Measurements from ENCODE around the gene TRIM27.
"Not testable (repeated sequence)": the region's sequence is repeated elsewhere in the genome, so short reads cannot be mapped to it uniquely, and the experiment has no call there.

TRIM27 gene

DNA sequence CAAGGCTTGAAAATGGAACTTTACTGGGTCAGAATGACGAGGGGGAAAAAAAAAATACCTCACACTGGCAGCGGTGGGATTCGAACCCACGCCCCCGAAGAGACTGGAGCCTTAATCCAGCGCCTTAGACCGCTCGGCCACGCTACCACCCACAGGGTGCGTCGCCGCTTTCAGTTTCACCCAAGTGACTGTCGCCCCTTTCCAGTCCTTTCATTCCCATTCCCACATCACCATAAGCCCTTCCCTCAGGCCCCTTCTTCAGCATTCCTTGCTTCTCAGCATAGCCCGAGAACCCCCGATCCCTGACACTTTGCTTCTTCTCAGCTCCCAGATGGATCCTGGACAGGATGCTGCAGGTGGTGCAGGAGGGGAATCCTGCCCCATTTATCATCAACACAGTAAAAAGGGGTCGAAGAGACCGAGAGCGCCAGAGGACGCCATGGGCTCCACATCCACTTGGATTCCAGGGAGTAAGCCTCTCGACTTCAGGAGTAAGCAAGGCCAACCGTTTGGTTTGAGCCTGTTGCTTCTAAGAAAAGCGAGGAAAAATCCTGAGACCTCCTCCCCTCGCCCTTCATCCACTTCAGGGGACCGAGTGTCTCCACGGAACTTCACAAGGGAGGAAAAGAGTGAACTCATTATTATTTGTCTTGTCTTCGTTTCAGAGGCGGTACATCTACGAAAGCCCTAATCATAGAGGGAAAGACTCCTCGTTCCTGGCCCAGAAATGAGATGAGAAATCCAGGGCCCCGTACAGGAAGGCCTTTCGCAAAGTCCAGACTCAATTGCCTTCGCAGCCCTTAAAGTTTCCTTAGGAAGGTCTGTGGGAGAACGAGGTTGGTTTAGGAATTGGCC lies 20.0 kb upstream of the TRIM27 start:
- peak; percentile 63 to 79 (median 76) for DNase-seq (ENCODE audit: low read depth in 2 of 3, low spot score in 1 of 3)

DNA sequence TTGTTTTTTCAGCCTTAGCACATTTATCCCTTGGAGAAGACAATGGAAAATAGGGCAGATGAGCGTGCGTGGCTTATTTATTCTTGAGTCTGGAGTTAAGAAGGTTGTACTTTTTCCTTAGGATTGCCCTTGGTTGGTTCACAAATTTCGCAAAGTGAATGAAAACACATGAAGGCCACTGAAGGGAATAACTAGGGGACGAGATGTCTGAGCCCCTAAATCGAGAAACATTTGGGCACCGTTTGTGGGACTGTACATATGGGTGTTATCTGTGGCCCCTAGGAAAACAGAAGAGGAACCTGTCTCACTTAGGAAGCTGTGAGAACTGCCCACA lies 19.4 kb upstream of the TRIM27 start:
- no peak for DNase-seq (ENCODE audit: low read depth in 2 of 3, low spot score in 1 of 3)

DNA sequence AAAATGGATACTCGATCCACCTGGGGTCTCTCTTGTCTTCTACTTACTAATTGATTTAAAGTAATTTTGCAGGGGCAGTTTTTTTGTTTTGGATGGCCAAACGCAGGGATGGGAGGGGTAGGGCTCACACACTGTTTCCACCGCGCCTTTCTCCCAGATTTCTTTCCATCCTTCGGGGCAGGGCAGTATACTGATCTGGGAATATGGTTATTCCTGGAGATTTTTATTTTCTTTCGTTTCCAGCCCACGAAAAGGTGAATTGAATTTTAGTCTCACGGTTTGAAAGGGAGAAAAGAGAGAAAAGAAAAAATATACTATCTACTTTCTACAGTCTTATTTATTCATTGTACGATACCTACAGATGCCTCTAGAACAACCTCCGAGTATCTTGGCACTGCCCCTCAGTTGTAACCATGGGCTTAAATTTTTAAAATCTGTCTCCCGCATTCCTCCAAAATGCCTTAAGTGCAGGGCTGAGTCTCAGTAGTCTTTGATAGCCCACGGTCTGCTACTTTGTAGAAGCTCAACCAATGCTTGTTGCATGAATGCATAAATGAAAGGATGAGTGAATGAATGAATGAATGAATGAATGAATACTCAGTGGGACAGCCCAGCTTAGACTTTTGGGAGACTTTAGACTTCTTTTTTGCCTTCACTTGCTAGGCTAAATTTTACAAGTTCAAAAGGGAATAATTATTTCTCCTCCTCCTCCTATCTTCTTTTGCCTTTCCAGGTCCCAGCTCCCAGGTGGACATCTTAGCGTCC lies 18.1 kb upstream of the TRIM27 start:
- no peak for DNase-seq (ENCODE audit: low read depth in 2 of 3, low spot score in 1 of 3)

DNA sequence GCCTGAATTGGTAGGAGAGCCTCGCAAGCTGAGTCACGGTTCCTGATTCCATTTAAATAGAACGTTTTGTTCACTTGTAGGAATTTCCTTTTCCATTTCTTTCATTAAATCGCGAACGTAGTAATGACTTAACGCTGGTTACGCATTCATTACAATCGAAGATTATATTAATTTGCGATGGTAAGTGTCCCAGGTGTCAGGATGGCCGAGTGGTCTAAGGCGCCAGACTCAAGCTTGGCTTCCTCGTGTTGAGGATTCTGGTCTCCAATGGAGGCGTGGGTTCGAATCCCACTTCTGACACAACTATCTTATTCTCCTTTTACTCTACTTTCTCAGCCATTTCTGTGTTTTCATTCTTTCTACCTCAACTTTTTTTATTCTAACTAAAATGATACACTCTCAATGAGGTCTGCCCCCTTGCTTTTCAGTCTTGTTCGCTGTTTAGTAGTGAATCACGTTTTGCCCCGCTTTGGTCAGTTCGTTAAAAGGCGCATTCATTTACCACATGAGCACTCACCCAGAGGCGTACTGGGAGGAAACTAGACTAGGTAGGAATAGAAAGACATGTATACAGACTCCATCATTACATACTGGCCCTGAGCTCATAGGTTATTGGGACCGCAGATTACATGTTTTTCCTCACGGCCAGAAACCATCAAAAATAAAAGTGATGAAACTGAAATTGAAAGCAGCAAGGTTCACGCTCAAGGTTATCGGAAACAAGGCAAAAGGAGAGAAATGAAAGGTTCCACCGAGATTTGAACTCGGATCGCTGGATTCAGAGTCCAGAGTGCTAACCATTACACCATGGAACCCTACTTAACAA lies 17.3 kb upstream of the TRIM27 start:
- DNase-seq (ENCODE audit: low read depth in 2 of 3, low spot score in 1 of 3) = peak; percentile 70 to 91 (median 71)

DNA sequence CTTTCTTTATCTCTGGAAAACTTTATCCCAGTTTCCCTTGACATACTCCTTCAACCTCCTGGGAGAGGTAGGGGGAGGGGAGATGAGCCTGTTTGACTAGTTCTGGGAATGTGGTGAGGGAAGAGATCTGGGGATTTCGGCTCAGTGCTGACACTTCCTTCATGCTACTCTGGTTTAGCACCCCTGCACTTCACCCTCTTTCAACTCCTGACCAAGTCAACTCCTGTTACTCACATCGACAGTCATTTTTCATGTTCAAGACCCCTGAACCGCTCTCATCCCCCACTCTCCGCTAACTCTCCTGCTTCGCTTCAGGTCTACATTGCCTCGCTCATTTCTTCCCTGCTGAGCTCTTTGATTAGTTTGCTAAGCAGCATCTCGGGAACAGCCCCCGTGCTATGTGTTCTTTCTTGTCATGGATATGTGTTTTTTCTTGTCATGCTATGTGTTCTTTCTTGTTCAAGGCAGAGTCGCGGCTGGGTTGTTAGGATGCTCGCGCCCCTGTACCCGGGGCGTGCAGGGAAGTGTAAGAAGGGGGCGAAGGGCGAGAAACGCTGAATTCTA lies 16.6 kb upstream of the TRIM27 start:
- peak in 1 of 3 donors; percentile 35 for DNase-seq (ENCODE audit: low read depth in 2 of 3, low spot score in 1 of 3)

DNA sequence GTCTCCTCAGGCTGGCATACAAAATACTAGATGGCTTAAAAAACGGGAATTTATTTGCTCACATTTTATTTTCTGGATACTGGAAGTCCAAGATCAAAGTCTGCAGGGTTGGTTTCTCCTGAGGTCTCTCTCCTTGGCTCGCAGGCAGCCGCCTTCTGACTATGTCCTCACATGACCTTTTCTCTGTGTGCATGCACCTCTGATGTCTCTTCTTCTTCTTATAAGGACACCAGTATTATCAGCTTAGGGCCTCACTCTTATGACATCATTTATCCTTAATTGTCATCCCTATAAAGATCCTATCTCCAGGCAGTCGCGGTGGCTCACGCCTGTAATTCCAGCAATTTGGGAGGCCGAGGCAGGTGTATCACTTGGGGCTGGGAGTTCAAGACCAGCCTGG lies 9.3 kb upstream of the TRIM27 start:
- no peak for DNase-seq (ENCODE audit: low read depth in 2 of 3, low spot score in 1 of 3)

DNA sequence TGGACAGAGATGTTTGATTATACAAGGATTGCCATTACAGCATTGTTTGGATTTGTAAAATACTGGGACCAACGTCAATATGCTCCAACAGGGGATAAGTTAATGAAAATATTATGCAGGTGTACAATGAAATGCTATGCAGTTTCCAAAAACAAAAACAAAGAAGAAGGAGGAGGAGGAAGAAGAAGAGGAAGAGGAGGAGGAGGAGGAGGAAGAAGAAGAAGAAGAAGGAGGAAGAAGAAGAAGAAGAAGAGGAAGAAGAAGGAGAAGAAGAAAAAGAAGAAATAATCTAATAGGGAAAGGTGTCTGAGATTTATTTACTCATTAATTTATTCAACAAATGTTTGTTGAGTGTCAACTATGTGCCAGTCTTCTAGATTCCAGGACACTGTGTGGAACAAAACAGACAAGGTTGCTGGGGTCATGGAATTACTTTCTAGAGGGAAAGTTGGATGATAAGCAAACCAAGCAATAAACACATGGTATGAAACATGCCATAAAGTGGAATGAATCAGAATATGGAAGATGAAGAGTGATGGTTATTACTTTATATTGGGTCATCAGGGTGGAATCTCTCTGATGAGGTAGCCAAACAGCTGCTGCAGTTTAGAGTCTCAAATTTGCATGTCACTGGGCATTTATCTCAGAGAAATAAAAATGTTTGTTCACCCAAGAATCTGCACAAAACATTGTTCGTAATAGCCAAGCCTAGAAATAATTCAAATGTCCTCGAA lies 6.3 kb upstream of the TRIM27 start:
- no peak for DNase-seq (ENCODE audit: low read depth in 2 of 3, low spot score in 1 of 3)

DNA sequence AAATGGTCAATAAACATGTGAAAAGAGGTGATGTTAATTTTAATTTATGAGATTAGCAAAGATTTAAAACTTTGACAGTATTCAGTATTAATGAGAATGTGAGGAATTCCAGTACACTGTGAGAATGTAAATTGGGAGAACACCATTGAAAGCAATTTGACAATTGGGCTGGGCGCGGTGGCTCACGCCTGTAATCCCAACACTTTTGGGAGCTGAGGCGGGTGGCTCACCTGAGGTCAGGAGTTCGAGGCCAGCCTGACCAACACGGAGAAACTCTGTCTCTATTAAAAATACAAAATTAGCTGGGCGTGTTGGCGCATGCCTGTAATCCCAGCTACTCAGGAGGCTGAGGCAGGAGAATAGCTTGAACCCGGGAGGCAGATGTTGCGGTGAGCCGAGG lies 5.6 kb upstream of the TRIM27 start:
- not testable (repeated sequence) for DNase-seq (ENCODE audit: low read depth in 2 of 3, low spot score in 1 of 3)

DNA sequence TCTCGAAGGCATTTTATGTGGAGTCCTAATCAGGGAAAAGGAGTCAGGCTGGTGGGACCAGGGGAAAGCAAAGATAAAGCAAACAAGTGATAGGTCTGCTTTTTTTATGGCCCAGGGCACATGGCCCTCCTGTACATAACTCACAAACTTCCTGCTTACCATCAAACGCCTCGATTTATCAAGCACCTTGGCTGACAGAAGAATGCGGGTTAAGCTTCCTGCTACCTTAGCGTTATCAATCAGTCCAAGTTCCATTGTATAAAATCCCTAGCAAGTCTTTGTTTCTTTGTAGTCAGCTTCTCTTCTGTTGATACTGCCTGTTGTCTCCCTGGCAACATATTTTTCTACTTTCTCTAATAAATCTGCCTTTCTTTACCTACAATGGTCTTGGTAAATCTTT lies 4.1 kb upstream of the TRIM27 start:
- no peak for DNase-seq (ENCODE audit: low read depth in 2 of 3, low spot score in 1 of 3)

DNA sequence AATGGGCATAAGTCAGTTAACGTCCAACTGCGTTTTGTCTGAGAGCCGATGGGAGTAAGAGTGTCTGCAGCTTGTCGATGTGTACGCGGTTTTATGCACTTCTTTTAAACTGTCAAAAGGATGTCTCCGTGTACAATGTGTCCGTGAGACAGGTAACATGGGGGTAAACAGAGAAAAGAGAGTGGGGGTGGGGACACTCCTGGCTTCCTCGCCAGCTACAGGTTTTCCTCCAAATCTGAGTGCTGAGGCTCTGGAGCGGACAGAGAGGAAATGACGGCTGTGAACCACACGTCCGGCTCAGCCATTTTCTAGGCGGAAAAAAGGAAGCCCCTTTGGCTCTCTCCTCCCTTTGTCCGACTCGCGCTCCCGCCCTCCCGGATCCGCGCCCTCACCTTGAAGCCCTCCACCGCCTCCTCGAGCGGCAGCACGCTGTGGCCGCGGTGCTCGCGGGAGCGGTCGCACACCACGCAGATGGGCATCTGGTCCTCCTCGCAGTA lies 916 bp downstream of the TRIM27 start:
- DNase-seq (ENCODE audit: low read depth in 2 of 3, low spot score in 1 of 3) = peak in 2 of 3 donors; percentile 15 to 23

DNA sequence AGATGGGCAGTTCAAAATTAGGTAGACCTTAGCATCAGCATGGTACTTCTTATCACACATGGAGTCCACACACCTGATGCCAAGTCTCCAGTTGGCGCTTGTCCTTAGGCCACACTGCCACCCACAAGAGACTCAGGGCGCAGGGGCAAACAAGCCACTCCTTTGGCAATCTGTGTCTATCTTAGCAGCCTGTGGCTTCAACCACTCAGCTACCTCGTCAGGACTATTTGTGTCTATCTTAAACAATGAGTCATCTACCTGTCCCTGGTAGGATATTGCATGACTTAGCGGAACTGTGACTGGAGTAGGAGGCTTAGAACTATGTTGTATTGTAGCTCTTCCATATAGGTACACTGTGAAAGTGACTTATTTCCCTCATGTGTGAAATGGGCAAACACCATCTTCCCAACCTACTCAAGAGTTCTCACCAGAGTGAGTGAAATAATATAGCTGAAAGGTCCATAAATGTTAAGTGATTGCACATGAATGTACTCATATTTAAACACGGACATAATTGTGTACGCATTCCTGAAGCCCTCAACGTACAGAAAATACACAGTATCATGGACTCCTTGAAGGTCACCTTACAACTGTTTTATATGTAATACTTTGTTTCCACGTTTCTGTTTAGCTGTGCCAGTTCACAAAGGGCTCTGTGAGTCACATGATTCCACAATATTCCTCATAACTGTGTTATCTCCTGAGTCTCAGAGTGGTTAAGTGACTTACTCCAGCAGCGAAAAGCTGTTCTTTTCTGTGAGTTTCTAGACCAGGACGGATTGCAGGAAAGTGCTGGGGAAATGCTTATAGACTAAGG lies 1.6 kb downstream of the TRIM27 start:
- no peak for DNase-seq (ENCODE audit: low read depth in 2 of 3, low spot score in 1 of 3)

DNA sequence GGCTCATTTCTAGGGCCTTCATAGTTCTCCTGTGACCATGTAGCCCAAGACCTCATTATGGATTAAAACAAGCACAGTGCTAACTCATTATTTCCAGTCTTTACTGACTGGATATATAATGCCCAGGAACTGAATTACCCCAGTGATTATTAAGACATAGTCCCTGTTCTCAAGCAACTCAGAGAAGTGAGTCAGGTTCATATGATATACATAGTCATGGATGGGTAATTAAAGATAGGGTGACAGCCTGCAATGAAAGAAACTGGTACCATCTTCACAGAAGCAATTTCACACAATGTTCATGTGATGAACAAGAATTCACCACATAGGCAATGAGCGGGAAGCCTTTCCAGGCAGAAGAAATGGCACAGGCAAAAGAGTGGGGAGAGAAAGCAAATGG lies 3.5 kb downstream of the TRIM27 start:
- DNase-seq (ENCODE audit: low read depth in 2 of 3, low spot score in 1 of 3) = no peak

DNA sequence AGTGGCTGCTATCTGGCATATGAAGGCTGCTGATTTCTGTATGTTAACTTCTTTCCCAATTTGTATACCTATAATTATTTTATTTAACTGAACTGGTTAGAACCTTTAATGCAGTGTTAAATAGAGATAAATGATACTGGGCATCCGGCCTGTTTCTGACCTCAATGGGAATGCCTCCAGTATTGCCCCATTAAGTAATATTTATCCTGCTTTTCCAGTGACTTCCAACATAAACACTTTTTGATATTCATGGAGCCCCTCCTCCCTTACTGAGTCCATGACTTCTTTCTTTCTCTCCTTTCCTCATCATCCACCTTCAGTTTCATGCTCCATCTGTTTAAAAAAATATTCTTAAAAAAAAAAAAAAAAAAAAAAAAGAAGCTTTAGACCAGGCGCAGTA lies 8.8 kb downstream of the TRIM27 start:
- DNase-seq (ENCODE audit: low read depth in 2 of 3, low spot score in 1 of 3) = no peak

DNA sequence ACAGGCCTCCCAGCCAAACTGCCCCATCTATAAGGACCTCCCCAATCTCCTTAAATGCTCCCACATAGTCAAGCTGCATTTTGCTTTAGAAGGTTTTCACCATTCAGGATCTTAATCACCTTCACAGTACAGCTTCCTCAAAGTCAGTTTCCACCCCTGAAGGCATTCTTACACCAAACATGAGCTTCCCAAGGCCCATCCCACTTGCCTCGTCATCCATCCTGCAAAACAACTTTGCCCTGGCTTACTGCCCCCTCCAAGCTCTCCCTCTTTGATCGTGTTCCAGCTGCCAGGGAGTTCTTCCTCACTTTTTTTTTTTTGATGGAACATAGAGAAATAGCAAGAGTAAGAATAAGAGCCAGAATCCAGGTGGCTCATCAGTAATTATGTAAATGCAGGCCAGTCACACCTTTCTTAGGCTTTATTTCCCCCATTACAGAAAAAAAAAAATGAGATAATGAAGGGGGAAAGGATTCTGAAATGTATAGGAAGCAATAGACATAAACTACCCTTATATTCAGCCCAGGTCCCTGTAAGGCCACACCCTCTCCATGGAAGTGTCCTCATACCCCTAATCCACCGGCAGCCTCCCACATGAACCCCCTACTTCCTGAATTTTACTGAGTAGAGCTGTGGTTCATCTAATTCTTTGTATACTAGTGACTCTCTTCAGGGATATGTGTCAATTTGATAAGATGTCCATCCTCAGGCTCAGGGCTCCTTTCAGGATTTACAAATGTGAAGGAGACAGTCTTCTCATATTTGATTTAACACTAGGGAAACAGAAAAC lies 12.7 kb downstream of the TRIM27 start:
- no peak for DNase-seq (ENCODE audit: low read depth in 2 of 3, low spot score in 1 of 3)

DNA sequence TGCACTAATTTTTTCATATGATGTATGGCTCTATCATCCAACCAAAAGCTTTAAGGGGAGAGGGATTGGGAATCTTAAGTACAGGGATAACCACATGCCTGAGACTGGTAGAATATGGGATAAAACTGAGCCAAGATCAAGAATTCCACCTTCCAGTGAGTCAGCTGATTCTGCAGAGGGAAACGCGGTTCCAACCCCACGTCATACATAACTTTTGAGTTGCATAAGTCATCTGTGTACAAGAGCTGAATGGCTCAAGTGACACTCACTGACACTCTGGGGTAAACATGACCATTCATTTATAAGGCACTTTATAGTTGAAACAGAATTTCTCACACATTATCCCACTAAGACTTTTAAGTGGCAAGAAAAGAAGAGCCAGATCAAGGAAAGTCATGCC lies 16.4 kb downstream of the TRIM27 start:
- DNase-seq (ENCODE audit: low read depth in 2 of 3, low spot score in 1 of 3) = no peak

DNA sequence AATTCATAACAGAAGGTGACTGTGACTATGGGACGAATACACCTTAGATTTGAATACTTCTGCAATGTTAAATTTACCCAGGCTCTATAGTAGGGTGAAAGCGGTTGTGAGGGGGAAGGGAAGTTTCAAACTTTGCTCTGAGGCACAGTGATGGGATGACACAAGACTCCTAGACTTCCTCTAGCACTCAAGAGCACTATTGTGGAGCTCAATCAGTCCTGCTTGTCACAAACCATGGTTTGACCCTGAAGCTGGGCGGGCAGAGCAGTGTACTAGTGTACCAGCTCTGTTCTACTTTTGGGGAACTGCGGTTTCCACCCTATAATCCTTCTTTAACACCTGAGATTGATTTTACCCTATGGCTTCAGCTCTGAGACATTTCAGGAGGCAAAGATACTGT lies 17.1 kb downstream of the TRIM27 start:
- no peak for DNase-seq (ENCODE audit: low read depth in 2 of 3, low spot score in 1 of 3)

DNA sequence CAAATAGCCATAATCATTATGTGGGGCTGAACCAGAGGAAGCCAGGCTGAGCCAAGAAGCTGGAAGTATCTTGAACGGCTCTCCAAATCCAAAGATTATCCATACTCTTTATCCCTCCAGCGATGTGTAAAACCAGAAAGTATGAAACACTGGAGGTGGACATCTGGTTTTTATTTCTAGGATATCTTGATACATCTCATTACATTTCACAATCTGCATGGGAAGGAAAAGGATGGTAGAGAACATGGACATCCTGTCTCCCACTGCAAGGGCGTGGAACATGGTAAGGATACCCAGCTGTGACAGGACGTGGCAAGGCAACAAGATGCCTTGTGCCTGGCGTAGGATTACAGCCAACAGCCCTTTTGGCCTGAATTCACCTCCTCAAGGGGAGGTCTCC lies 20.1 kb downstream of the TRIM27 start:
- no peak for DNase-seq (ENCODE audit: low read depth in 2 of 3, low spot score in 1 of 3)

DNA sequence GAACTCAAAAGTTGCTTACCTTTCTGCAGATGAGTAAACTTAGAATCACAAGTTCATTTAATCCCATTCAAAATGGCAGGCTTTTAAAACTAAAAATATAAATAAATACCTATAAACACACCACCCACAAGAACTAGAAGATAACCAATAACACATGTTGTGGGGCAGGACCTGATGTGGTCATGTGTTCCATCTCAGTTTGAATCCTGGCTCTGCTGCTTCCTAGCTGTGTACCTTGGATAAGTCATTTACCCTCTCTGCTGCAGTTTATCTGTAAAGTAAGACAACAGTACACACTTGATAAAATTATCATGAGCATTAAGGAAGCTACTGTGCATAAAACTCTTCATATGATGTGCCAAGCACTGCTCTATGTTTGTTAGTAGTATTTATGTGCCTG lies 22.0 kb downstream of the TRIM27 start:
- no peak for DNase-seq (ENCODE audit: low read depth in 2 of 3, low spot score in 1 of 3)
